ENCODE data around the gene ZFHX2.

- TF ChIP-seq, protein P1, sequence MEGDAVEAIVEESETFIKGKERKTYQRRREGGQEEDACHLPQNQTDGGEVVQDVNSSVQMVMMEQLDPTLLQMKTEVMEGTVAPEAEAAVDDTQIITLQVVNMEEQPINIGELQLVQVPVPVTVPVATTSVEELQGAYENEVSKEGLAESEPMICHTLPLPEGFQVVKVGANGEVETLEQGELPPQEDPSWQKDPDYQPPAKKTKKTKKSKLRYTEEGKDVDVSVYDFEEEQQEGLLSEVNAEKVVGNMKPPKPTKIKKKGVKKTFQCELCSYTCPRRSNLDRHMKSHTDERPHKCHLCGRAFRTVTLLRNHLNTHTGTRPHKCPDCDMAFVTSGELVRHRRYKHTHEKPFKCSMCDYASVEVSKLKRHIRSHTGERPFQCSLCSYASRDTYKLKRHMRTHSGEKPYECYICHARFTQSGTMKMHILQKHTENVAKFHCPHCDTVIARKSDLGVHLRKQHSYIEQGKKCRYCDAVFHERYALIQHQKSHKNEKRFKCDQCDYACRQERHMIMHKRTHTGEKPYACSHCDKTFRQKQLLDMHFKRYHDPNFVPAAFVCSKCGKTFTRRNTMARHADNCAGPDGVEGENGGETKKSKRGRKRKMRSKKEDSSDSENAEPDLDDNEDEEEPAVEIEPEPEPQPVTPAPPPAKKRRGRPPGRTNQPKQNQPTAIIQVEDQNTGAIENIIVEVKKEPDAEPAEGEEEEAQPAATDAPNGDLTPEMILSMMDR (conservative IDR thresholded peaks at IDR 0.05; ENCODE audit: low read depth, low read length), result no peak
- TF ChIP-seq BHLHE40 (IDR thresholded peaks at IDR 0.05; ENCODE audit: low read depth, low read length), result no peak
- TF ChIP-seq POLR2A (IDR thresholded peaks at IDR 0.05; ENCODE audit: low read depth, low read length), result no peak
- TF ChIP-seq SMC3 (IDR thresholded peaks at IDR 0.05; ENCODE audit: low read depth, low read length), result no peak
- TF ChIP-seq, protein P2, sequence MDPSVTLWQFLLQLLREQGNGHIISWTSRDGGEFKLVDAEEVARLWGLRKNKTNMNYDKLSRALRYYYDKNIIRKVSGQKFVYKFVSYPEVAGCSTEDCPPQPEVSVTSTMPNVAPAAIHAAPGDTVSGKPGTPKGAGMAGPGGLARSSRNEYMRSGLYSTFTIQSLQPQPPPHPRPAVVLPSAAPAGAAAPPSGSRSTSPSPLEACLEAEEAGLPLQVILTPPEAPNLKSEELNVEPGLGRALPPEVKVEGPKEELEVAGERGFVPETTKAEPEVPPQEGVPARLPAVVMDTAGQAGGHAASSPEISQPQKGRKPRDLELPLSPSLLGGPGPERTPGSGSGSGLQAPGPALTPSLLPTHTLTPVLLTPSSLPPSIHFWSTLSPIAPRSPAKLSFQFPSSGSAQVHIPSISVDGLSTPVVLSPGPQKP (IDR thresholded peaks at IDR 0.05; ENCODE audit: borderline replicate concordance, low read depth, low read length), result no peak
- TF ChIP-seq RFX5 (IDR thresholded peaks at IDR 0.05; ENCODE audit: low read depth, low read length), result no peak
- no peak for TF ChIP-seq CEBPB (IDR thresholded peaks at IDR 0.05; ENCODE audit: low read depth, low read length)
- no peak for TF ChIP-seq RAD21 (IDR thresholded peaks at IDR 0.05; ENCODE audit: low read length)
- TF ChIP-seq, protein P3, sequence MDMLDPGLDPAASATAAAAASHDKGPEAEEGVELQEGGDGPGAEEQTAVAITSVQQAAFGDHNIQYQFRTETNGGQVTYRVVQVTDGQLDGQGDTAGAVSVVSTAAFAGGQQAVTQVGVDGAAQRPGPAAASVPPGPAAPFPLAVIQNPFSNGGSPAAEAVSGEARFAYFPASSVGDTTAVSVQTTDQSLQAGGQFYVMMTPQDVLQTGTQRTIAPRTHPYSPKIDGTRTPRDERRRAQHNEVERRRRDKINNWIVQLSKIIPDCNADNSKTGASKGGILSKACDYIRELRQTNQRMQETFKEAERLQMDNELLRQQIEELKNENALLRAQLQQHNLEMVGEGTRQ (IDR thresholded peaks at IDR 0.05; ENCODE audit: low read depth, low read length), result no peak
- TF ChIP-seq MXI1 (IDR thresholded peaks at IDR 0.05; ENCODE audit: borderline replicate concordance, low read depth, low read length), result no peak
- TF ChIP-seq MAZ (IDR thresholded peaks at IDR 0.05; ENCODE audit: borderline replicate concordance, low read depth, low read length), result no peak
- no peak for TF ChIP-seq FOS (IDR thresholded peaks at IDR 0.05; ENCODE audit: low read depth, low read length)
Observed at GRCh38 chr14:23550131-23550811, 1.3 kb downstream of the ZFHX2 start.
